ENCODE data around the gene C9. TPM values are rescaled to one million over a fixed set of nuclear protein-coding genes. Genes with fewer than 3 reads are reported as not detected.

Gene C9
- total and polyA plus RNA-seq, 2 donors (not counting 1 experiment from before 2014, with no cell fraction given): not detected

- H3K4me2 ChIP-seq (replicated peaks; ENCODE audit: low read depth, low read length, poor library complexity, severe bottlenecking): peak overlapping the region; percentile 69
- no peaks in the 10 kb centered on the region for H3K36me3 ChIP-seq (replicated peaks in 1 of 2; ENCODE audit: control extremely low read depth in 1 of 2, control insufficient read depth in 1 of 2, extremely low read depth in 1 of 2, insufficient read depth in 2 of 2, low read length in 1 of 2)
- ATAC-seq (ENCODE audit: low read depth) (peak; percentile 78), DNase-seq (peak; percentile 64)
- Mint-ChIP-seq H3K9me3 (ENCODE audit: insufficient read depth) (no peaks in the 10 kb centered on the region), H3K4me1 (peaks cover 32% of the 10 kb centered on the region), H3K27me3 (no peaks in the 10 kb centered on the region), H3K4me3 (peak overlapping the region; percentile 87), H3K27ac (peak overlapping the region; percentile 93)
- TF ChIP-seq, protein P1, sequence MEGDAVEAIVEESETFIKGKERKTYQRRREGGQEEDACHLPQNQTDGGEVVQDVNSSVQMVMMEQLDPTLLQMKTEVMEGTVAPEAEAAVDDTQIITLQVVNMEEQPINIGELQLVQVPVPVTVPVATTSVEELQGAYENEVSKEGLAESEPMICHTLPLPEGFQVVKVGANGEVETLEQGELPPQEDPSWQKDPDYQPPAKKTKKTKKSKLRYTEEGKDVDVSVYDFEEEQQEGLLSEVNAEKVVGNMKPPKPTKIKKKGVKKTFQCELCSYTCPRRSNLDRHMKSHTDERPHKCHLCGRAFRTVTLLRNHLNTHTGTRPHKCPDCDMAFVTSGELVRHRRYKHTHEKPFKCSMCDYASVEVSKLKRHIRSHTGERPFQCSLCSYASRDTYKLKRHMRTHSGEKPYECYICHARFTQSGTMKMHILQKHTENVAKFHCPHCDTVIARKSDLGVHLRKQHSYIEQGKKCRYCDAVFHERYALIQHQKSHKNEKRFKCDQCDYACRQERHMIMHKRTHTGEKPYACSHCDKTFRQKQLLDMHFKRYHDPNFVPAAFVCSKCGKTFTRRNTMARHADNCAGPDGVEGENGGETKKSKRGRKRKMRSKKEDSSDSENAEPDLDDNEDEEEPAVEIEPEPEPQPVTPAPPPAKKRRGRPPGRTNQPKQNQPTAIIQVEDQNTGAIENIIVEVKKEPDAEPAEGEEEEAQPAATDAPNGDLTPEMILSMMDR (IDR thresholded peaks at IDR 0.05): no peak
- TF ChIP-seq EZH2 (IDR thresholded peaks at IDR 0.05; ENCODE audit: borderline replicate concordance, insufficient read depth, low read depth, low read length, poor library complexity, severe bottlenecking): no peak
- peak overlapping the region; percentile 67 for H2AFZ ChIP-seq (ENCODE audit: insufficient read depth, low read depth, low read length, poor library complexity, severe bottlenecking)
- peak overlapping the region; percentile 81 to 83 for H3K27ac ChIP-seq (ENCODE audit: low read length in 2 of 2)
- peak overlapping the region; percentile 12 to 63 (median 41) for H3K4me3 ChIP-seq (ENCODE audit: control extremely low read depth in 1 of 5, extremely low read depth in 1 of 5, insufficient read depth in 1 of 5, low read depth in 2 of 5, low read length in 4 of 5)
- no peaks in the 10 kb centered on the region for H4K20me1 ChIP-seq (ENCODE audit: control insufficient read depth, insufficient read depth, low read length, poor library complexity, severe bottlenecking)
- ChIA-PET POLR2A (no interaction called here), CTCF (interaction anchor here (1.2 to 2.0 kb wide), 4 partner anchors 9 to 57 kb away, joined by 3 to 17 read pairs (median 4); no protein-coding TSS in a partner anchor)
- intact Hi-C loops (cut with micrococcal nuclease): loop anchor here (2.0 to 10.0 kb wide), 2 partner anchors 202 to 1480 kb away; partner anchors contain the start of gene TTC33
- H3K79me2 ChIP-seq (ENCODE audit: control insufficient read depth, insufficient read depth, low read length): no peaks in the 10 kb centered on the region
- WGBS (ENCODE audit: insufficient coverage): no CpG with 5 or more reads among the region's 2 CpGs
- no peaks in the 10 kb centered on the region for H3K27me3 ChIP-seq (replicated peaks in 1 of 4; ENCODE audit: control extremely low read depth in 1 of 4, control insufficient read depth in 3 of 4, insufficient read depth in 4 of 4, low read length in 3 of 4)
- H3K9me3 ChIP-seq (ENCODE audit: control extremely low read depth in 1 of 3, control insufficient read depth in 2 of 3, insufficient read depth in 1 of 3, low read length in 2 of 3): no peaks in the 10 kb centered on the region
- H3K4me1 ChIP-seq (ENCODE audit: control insufficient read depth in 2 of 2, insufficient read depth in 2 of 2, low read length in 2 of 2): peaks cover 29 to 30% of the 10 kb centered on the region in 2 donors
- peak overlapping the region; percentile 46 for H3K9ac ChIP-seq (ENCODE audit: low read length)
Measured at GRCh38 chr5:39274398-39275085, 89.8 kb downstream of the C9 start.

DNA sequence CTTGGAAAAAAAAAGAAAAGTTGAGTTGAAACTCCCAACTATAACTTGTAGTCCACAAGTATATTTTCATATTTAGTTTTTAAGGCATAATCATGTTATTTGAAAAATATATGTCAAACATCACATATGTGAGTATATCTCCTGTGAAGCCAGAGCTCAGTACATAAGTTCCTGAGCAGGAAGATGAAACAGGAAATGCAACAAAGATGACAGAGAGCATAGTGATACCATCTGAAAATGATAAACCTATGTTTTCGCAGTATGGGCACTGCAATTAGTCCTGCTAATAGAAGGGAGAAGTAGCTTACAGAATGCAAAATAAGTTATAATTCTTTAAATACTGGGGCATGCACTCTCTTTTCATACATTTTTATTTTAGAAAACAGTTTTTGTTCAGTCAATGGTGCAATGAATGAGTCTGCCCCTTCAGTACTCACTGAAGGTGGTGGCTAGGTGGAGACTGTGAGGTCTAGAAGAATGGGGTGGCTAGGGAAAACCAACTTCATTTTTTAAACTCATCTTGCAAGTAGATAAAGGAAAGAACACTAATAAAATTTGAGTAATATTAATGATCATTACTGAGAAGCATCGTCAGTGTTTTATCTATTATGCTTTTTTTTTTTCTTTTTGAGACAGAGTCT lies 90.9 kb downstream of the C9 start:
- ATAC-seq (ENCODE audit: low read depth): no peak
- H3K9ac ChIP-seq (ENCODE audit: low read length): no peak overlapping the region
- CTCF ChIA-PET: interaction anchor here (1.8 kb wide), 1 partner anchor 10 kb away, joined by 6 read pairs; no protein-coding TSS in a partner anchor
- no peaks in the 10 kb centered on the region for H3K79me2 ChIP-seq (ENCODE audit: control insufficient read depth, insufficient read depth, low read length)
- Mint-ChIP-seq H3K27ac (peak overlapping the region; percentile 53), H3K27me3 (no peaks in the 10 kb centered on the region), H3K9me3 (ENCODE audit: insufficient read depth) (no peaks in the 10 kb centered on the region), H3K4me1 (peaks cover 32% of the 10 kb centered on the region), H3K4me3 (no peak overlapping the region)
- no peaks in the 10 kb centered on the region for H4K20me1 ChIP-seq (ENCODE audit: control insufficient read depth, insufficient read depth, low read length, poor library complexity, severe bottlenecking)
- H3K4me3 ChIP-seq (ENCODE audit: control extremely low read depth in 1 of 5, extremely low read depth in 1 of 5, insufficient read depth in 1 of 5, low read depth in 2 of 5, low read length in 4 of 5): no peak overlapping the region
- H3K9me3 ChIP-seq (ENCODE audit: control extremely low read depth in 1 of 3, control insufficient read depth in 2 of 3, insufficient read depth in 1 of 3, low read length in 2 of 3): no peaks in the 10 kb centered on the region
- no peak overlapping the region for H3K27ac ChIP-seq (ENCODE audit: low read length in 2 of 2)
- no peak overlapping the region for H2AFZ ChIP-seq (ENCODE audit: insufficient read depth, low read depth, low read length, poor library complexity, severe bottlenecking)
- no peak for DNase-seq
- no peaks in the 10 kb centered on the region for H3K36me3 ChIP-seq (replicated peaks in 1 of 2; ENCODE audit: control extremely low read depth in 1 of 2, control insufficient read depth in 1 of 2, extremely low read depth in 1 of 2, insufficient read depth in 2 of 2, low read length in 1 of 2)
- peaks cover 29 to 30% of the 10 kb centered on the region in 2 donors for H3K4me1 ChIP-seq (ENCODE audit: control insufficient read depth in 2 of 2, insufficient read depth in 2 of 2, low read length in 2 of 2)
- intact Hi-C loops (cut with micrococcal nuclease): loop anchor here (10.0 kb wide), 1 partner anchor 1481 kb away; the partner anchor contains the start of gene TTC33
- peak overlapping the region; percentile 21 for H3K4me2 ChIP-seq (replicated peaks; ENCODE audit: low read depth, low read length, poor library complexity, severe bottlenecking)
- POLR2A ChIA-PET: no interaction called here
- no peaks in the 10 kb centered on the region for H3K27me3 ChIP-seq (replicated peaks in 1 of 4; ENCODE audit: control extremely low read depth in 1 of 4, control insufficient read depth in 3 of 4, insufficient read depth in 4 of 4, low read length in 3 of 4)
- TF ChIP-seq, protein P1 (IDR thresholded peaks at IDR 0.05): no peak
- no peak for TF ChIP-seq EZH2 (IDR thresholded peaks at IDR 0.05; ENCODE audit: borderline replicate concordance, insufficient read depth, low read depth, low read length, poor library complexity, severe bottlenecking)
- no CpG with 5 or more reads among the region's 2 CpGs for WGBS (ENCODE audit: insufficient coverage)
